OCI-LY7 (cell line): ENCODE results near the gene AGBL4. TPM values are rescaled to one million over a fixed set of nuclear protein-coding genes. Genes with fewer than 3 reads are reported as not detected.

Experiments used
- BruUV-seq: library from RNA; stranded (reverse); fragments of 400-500 nt; replicated peaks from 2 replicates; lab custom pipeline; 2021; lab: Mats Ljungman, UMichigan
- CTCF ChIA-PET: fragments of 300-600 bp; sonication (Branson Sonifier 250); formaldehyde crosslinking; loops from one replicate; lab custom pipeline; 2022; ENCODE audit warnings: antibody characterized with exemption; ENCODE audit not compliant: unreplicated experiment; lab: Charles Lee
- POLR2A ChIA-PET: fragments of 300-600 bp; sonication (Branson Sonifier 250); formaldehyde crosslinking; loops from one replicate; lab custom pipeline; 2022; ENCODE audit warnings: antibody characterized with exemption; lab: Charles Lee
- DNase-seq: peaks from one replicate; pipeline ENCODE4 v3.0.0-alpha.2; 2015; ENCODE audit warnings: low spot score
- H2AFZ ChIP-seq: fragments of 200-600 bp; sonication (generic), shearing (Covaris generic); 2 replicates; pipeline ENCODE4 v1.6.1; 2014; ENCODE audit warnings: mild to moderate bottlenecking, antibody characterized with exemption, low read length, moderate library complexity
- H3K27ac ChIP-seq: fragments of 200-600 bp; sonication (generic); 2 replicates; pipeline ENCODE4 v1.5.1; 2014; ENCODE audit warnings: mixed run types, low read depth, mild to moderate bottlenecking, moderate library complexity, low read length, inconsistent platforms; ENCODE audit not compliant: poor library complexity, severe bottlenecking
- H3K36me3 ChIP-seq: fragments of 200-600 bp; sonication (generic); 2 replicates; pipeline ENCODE4 v1.6.1; 2014; ENCODE audit warnings: mild to moderate bottlenecking, antibody characterized with exemption, low read length, moderate library complexity, mixed read lengths; ENCODE audit not compliant: insufficient read depth
- H3K4me1 ChIP-seq: fragments of 200-600 bp; sonication (generic); 2 replicates; pipeline ENCODE4 v1.5.1; 2014; ENCODE audit warnings: mild to moderate bottlenecking, low read length; ENCODE audit not compliant: insufficient read depth, poor library complexity, severe bottlenecking
- H3K4me2 ChIP-seq: fragments of 200-600 bp; sonication (generic); 2 replicates; pipeline ENCODE4 v1.6.1; 2014; ENCODE audit warnings: mild to moderate bottlenecking, low read length
- H3K4me3 ChIP-seq: fragments of 200-600 bp; sonication (generic); 2 replicates; pipeline ENCODE4 v1.5.1; 2014; ENCODE audit warnings: mild to moderate bottlenecking, low read depth, low read length; ENCODE audit not compliant: poor library complexity, severe bottlenecking
- H3K79me2 ChIP-seq: fragments of 200-600 bp; sonication (generic); 2 replicates; pipeline ENCODE4 v1.6.1; 2016; ENCODE audit warnings: low read depth, mild to moderate bottlenecking, low read length, moderate library complexity, mixed read lengths; ENCODE audit not compliant: insufficient read depth
- H3K9me2 ChIP-seq: fragments of 200-600 bp; sonication (generic); 2 replicates; pipeline ENCODE4 v1.6.1; 2016; ENCODE audit warnings: mild to moderate bottlenecking, low read length, mixed read lengths; ENCODE audit not compliant: insufficient read depth
- H3K9me3 ChIP-seq: fragments of 200-600 bp; sonication (generic); 2 replicates; pipeline ENCODE4 v1.6.1; 2014; ENCODE audit warnings: mild to moderate bottlenecking, mixed run types, low read length, mixed read lengths
- H4K20me1 ChIP-seq: fragments of 200-600 bp; sonication (generic); 2 replicates; pipeline ENCODE4 v1.6.1; 2014; ENCODE audit warnings: mild to moderate bottlenecking, antibody characterized with exemption, low read length, moderate library complexity, mixed read lengths; ENCODE audit not compliant: insufficient read depth
- EZH2phosphoT487 ChIP-seq: fragments of 200-600 bp; sonication (generic); IDR thresholded peaks from 2 replicates; pipeline ENCODE4 v1.6.1; 2018; ENCODE audit warnings: low read depth, borderline replicate concordance, mild to moderate bottlenecking, mixed run types, antibody characterized with exemption, low read length, moderate library complexity, mixed read lengths
- intact Hi-C: fragments of 100-400 bp; cut with micrococcal nuclease; formaldehyde crosslinking; loops from one replicate; pipeline ENCODE4 v1.10.0; 2022; ENCODE audit not compliant: unreplicated experiment
- total RNA-seq, 2 experiments: library from RNA; depleted of rRNA in 1 of 2; stranded (reverse); fragments of >200 nt in 1 of 2; shearing (Covaris generic) in 1 of 2; gene quantifications; 2 replicates each; pipeline ENCODE4 v1.2.3, GENCODE V29; 2014 to 2022
- TF ChIP-seq, protein P1 (sequence below): fragments of 200-600 bp; sonication (generic); conservative IDR thresholded peaks from 2 replicates; pipeline ENCODE4 v1.5.1; 2014; ENCODE audit warnings: mild to moderate bottlenecking, antibody characterized with exemption, low read length, moderate library complexity, mixed read lengths

AGBL4 gene
- total RNA-seq, 2 experiments from 2014 or later, result not detected

DNA sequence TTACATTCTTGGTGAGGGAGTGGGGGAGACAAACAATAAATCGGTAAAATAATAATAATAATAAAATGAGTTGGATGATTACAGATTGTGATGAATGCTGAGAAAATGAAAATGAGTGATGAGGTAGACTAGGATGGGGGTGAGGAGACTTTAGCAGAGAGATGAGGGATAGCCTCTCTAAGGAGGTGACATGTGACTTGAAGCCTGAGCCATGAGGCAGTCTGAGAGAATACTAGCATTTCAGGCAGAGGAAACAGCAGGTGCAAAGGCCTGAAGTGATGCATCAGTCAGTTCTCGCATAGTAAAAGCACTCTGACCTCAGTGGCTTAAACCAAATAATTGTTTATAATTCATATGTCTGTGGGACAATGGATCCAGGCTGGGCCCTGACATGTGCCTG lies 181.2 kb downstream of the AGBL4 start:
- TF ChIP-seq, protein P1, sequence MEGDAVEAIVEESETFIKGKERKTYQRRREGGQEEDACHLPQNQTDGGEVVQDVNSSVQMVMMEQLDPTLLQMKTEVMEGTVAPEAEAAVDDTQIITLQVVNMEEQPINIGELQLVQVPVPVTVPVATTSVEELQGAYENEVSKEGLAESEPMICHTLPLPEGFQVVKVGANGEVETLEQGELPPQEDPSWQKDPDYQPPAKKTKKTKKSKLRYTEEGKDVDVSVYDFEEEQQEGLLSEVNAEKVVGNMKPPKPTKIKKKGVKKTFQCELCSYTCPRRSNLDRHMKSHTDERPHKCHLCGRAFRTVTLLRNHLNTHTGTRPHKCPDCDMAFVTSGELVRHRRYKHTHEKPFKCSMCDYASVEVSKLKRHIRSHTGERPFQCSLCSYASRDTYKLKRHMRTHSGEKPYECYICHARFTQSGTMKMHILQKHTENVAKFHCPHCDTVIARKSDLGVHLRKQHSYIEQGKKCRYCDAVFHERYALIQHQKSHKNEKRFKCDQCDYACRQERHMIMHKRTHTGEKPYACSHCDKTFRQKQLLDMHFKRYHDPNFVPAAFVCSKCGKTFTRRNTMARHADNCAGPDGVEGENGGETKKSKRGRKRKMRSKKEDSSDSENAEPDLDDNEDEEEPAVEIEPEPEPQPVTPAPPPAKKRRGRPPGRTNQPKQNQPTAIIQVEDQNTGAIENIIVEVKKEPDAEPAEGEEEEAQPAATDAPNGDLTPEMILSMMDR, result no peak
- TF ChIP-seq EZH2phosphoT487, result no peak
- POLR2A ChIA-PET, result no interaction called here
- Histone ChIP-seq H3K36me3 (no peaks in the 10 kb centered on the region), H3K79me2 (no peaks in the 10 kb centered on the region), H3K27ac (no peak overlapping the region), H4K20me1 (no peaks in the 10 kb centered on the region), H3K4me3 (no peak overlapping the region), H3K4me2 (no peak overlapping the region), H3K4me1 (no peaks in the 10 kb centered on the region), H3K9me3 (no peaks in the 10 kb centered on the region), H2AFZ (no peak overlapping the region), H3K9me2 (no peaks in the 10 kb centered on the region)
- BruUV-seq, result no TSS peak
- no peak for DNase-seq
- CTCF ChIA-PET, result no interaction called here
- intact Hi-C loops, result no loop called here

DNA sequence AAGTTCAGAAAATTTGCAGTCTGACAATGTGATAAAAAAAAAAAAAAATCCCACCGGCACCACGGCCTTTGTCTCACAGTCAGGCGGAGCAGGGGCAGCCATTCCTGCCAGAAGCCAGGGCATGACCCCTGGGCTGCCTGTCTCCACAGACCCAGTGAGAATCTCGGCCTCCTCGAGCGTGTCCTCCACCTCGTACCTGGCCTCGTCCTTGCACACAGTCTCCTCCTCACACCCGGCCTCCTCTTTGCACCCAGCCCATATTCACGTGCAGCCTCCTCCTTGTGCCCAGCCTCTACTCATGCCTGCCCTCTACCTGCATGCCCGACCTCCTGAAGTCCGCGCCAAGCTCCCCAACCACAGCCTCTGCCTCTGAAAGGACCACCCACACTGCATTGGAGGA lies 182.0 kb downstream of the AGBL4 start:
- ChIA-PET POLR2A (no interaction called here), CTCF (no interaction called here)
- TF ChIP-seq, protein P1, result no peak
- TF ChIP-seq EZH2phosphoT487, result no peak
- H3K4me3 ChIP-seq, result no peak overlapping the region
- intact Hi-C loops, result no loop called here
- DNase-seq, result no peak
- H3K4me2 ChIP-seq, result no peak overlapping the region
- no peaks in the 10 kb centered on the region for H4K20me1 ChIP-seq
- H2AFZ ChIP-seq, result no peak overlapping the region
- H3K9me3 ChIP-seq, result no peaks in the 10 kb centered on the region
- H3K36me3 ChIP-seq, result no peaks in the 10 kb centered on the region
- H3K9me2 ChIP-seq, result no peaks in the 10 kb centered on the region
- H3K4me1 ChIP-seq, result no peaks in the 10 kb centered on the region
- H3K79me2 ChIP-seq, result no peaks in the 10 kb centered on the region
- no TSS peak for BruUV-seq
- H3K27ac ChIP-seq, result no peak overlapping the region

DNA sequence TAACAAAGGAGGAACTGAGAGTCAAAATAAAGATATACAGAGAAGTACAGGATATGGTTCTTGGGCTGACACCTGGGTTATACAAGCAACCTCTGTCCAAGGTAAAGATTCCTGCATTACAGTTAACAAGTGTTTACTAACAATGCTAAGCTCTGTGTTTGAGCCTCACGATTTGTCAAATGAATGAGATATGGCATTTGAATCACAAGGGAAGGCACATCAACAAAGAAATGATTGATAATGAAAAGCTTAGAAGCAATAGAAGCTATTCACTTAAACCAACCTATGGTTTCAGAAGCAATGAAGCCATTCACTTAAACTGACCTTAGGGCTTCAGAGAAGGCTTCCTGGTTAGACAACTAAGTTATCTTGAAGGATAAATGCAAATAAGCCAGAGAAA lies 199.5 kb downstream of the AGBL4 start:
- H4K20me1 ChIP-seq, result no peaks in the 10 kb centered on the region
- H3K79me2 ChIP-seq, result no peaks in the 10 kb centered on the region
- no peak for TF ChIP-seq EZH2phosphoT487
- TF ChIP-seq, protein P1, result no peak
- no peaks in the 10 kb centered on the region for H3K9me2 ChIP-seq
- H2AFZ ChIP-seq, result no peak overlapping the region
- H3K9me3 ChIP-seq, result no peaks in the 10 kb centered on the region
- H3K27ac ChIP-seq, result no peak overlapping the region
- intact Hi-C loops, result no loop called here
- no peaks in the 10 kb centered on the region for H3K36me3 ChIP-seq
- no TSS peak for BruUV-seq
- ChIA-PET CTCF (no interaction called here), POLR2A (no interaction called here)
- H3K4me1 ChIP-seq, result no peaks in the 10 kb centered on the region
- DNase-seq, result no peak
- H3K4me3 ChIP-seq, result no peak overlapping the region
- H3K4me2 ChIP-seq, result no peak overlapping the region
